ENCODE data around the gene BCL2L15.

Gene BCL2L15

GRCh38 chr1:113849072-113849471 is 38.3 kb downstream of the BCL2L15 start:
- TF ChIP-seq ZC3H10 (CRISPR knock-in tag; IDR thresholded peaks at IDR 0.05), result no peak
- no peak for TF ChIP-seq ISL1 (CRISPR knock-in tag; IDR thresholded peaks at IDR 0.05)
- no peak for TF ChIP-seq ZNF8 (CRISPR knock-in tag; IDR thresholded peaks at IDR 0.05)
- TF ChIP-seq TSHZ2 (CRISPR knock-in tag; IDR thresholded peaks at IDR 0.05), result no peak
- no peak for TF ChIP-seq RARB (CRISPR knock-in tag; IDR thresholded peaks at IDR 0.05)
- TF ChIP-seq CSDC2 (CRISPR knock-in tag; IDR thresholded peaks at IDR 0.05), result no peak
- TF ChIP-seq POU6F1 (CRISPR knock-in tag; IDR thresholded peaks at IDR 0.05; ENCODE audit: borderline replicate concordance, low read depth), result no peak
- no peak for TF ChIP-seq BACH2 (CRISPR knock-in tag; IDR thresholded peaks at IDR 0.05; ENCODE audit: borderline replicate concordance)
- TF ChIP-seq TCF4 (CRISPR knock-in tag; IDR thresholded peaks at IDR 0.05; ENCODE audit: borderline replicate concordance), result no peak

DNA sequence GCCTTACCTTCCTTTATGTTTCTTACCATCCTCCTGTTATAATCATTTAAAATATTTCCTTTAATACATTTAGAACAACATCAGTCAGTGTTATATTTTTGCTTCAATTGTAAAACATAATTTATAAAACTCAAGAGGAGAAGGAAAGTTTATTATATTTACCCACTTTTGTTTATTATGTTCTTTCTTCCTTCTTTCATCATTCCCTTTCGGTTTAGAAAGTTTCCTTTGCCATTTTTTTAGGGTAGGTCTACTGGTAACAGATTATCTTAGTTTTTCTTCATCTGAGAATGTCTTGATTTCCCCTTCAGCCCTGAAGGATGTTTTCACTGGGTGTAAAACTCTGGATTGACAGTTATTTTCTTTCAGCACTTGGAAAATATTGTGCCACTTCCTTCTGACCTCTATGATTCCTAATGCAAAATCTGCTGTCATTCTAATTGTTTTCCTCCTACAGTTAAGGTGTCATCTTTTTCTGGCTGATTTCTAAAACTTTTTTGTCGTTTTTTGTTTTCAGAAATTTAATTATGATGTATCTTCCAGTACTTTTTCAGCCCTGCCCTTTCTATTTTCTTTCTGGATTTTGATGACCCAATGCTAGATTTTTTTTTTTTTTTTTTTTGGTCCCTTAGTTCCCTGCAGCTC is 40.9 kb downstream of the BCL2L15 start:
- no peak for TF ChIP-seq CSRNP3 (CRISPR knock-in tag; IDR thresholded peaks at IDR 0.05)
- no peak for TF ChIP-seq PPARA (CRISPR knock-in tag; IDR thresholded peaks at IDR 0.05; ENCODE audit: borderline replicate concordance)
- TF ChIP-seq CSDC2 (CRISPR knock-in tag; IDR thresholded peaks at IDR 0.05), result no peak
- TF ChIP-seq SNAI2 (CRISPR knock-in tag; IDR thresholded peaks at IDR 0.05), result no peak
- no peak for TF ChIP-seq TOX (CRISPR knock-in tag; IDR thresholded peaks at IDR 0.05; ENCODE audit: borderline replicate concordance)
- no peak for TF ChIP-seq ISL1 (CRISPR knock-in tag; IDR thresholded peaks at IDR 0.05)
- TF ChIP-seq BACH2 (CRISPR knock-in tag; IDR thresholded peaks at IDR 0.05; ENCODE audit: borderline replicate concordance), result no peak
- TF ChIP-seq CREB5 (CRISPR knock-in tag; IDR thresholded peaks at IDR 0.05; ENCODE audit: low read depth), result no peak
- no peak for TF ChIP-seq RARB (CRISPR knock-in tag; IDR thresholded peaks at IDR 0.05)
- no peak for TF ChIP-seq ZNF8 (CRISPR knock-in tag; IDR thresholded peaks at IDR 0.05)
- no peak for TF ChIP-seq GLIS3 (CRISPR knock-in tag; IDR thresholded peaks at IDR 0.05)
- no peak for TF ChIP-seq TSHZ2 (CRISPR knock-in tag; IDR thresholded peaks at IDR 0.05)
- TF ChIP-seq ZFP3 (CRISPR knock-in tag; IDR thresholded peaks at IDR 0.05), result no peak
- TF ChIP-seq ARNTL (CRISPR knock-in tag; IDR thresholded peaks at IDR 0.05; ENCODE audit: borderline replicate concordance, low read depth), result no peak
- no peak for TF ChIP-seq ESRRG (CRISPR knock-in tag; IDR thresholded peaks at IDR 0.05)
- TF ChIP-seq ZNF70 (CRISPR knock-in tag; IDR thresholded peaks at IDR 0.05), result no peak
- TF ChIP-seq ZFP30 (CRISPR knock-in tag; IDR thresholded peaks at IDR 0.05), result no peak
- no peak for TF ChIP-seq OSR1 (CRISPR knock-in tag; IDR thresholded peaks at IDR 0.05)
- TF ChIP-seq ZC3H10 (CRISPR knock-in tag; IDR thresholded peaks at IDR 0.05), result no peak
- no peak for TF ChIP-seq TCF4 (CRISPR knock-in tag; IDR thresholded peaks at IDR 0.05; ENCODE audit: borderline replicate concordance)
- no peak for ATAC-seq

More at GRCh38 chr1:113849072-113849471, 38.3 kb downstream of the BCL2L15 start:
- ATAC-seq, result no peak

All from SK-N-SH treated with all-trans-retinoic acid at 6 μM for 48 hours (cell line).